ENCODE data around the gene NXF1. TPM values are rescaled to one million over a fixed set of nuclear protein-coding genes. Genes with fewer than 3 reads are reported as not detected.

Gene NXF1
- total and polyA plus RNA-seq, 2 of the 13 experiments (the other 11 are each of a cell fraction or from before 2014, with no cell fraction given), result 30.4 to 30.9 TPM

DNA sequence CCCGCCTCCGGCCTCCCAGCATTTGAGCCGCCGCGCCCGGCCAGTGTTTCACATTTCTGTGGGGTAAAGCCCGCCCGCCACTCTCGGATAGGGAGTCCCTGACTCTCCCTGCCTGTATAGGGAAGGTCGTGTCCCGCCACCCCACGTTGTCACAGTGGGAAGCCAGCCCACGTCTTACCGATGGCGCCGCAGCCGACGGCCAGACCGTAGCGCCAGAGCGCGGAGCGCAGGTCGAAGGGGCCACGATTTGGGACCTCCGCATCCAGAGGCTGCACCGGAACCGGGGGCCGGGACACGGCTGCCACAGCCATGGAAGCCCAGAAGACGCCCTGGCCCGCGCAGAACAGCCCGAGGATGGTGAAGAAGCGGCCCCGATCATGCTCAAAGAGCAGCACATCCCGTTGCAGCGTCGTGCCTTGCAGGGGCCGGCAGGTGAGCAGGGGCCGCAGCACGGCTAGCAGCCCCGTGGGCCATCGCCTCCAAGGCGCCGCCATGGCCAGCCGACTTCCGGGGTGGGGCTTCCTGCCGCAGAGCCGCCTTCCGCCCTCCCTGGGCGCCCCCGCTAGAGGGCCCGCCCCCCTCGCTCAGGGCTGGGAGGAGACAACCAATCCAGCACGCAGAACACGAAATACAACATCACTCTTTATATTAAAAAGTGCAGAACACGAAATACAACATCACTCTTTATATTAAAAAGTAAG, 13.6 kb downstream of the NXF1 start, which contains the start of gene TMEM223 (continued):
- TF ChIP-seq, protein P1, sequence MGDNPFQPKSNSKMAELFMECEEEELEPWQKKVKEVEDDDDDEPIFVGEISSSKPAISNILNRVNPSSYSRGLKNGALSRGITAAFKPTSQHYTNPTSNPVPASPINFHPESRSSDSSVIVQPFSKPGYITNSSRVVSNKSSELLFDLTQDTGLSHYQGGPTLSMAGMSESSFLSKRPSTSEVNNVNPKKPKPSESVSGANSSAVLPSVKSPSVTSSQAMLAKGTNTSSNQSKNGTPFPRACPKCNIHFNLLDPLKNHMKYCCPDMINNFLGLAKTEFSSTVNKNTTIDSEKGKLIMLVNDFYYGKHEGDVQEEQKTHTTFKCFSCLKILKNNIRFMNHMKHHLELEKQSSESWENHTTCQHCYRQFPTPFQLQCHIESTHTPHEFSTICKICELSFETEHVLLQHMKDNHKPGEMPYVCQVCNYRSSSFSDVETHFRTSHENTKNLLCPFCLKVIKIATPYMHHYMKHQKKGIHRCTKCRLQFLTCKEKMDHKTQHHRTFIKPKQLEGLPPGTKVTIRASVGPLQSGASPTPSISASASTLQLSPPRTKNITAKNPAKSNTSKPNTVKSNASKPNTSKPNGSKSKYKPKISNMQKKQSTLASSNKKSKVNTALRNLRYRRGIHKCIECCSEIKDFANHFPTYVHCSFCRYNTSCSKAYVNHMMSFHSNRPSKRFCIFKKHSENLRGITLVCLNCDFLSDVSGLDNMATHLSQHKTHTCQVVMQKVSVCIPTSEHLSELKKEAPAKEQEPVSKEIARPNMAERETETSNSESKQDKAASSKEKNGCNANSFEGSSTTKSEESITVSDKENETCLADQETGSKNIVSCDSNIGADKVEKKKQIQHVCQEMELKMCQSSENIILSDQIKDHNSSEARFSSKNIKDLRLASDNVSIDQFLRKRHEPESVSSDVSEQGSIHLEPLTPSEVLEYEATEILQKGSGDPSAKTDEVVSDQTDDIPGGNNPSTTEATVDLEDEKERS (CRISPR knock-in tag; IDR thresholded peaks at IDR 0.05), result no peak; the same call in 1 of the 2 replicates
- no peak for TF ChIP-seq ZNF513 (CRISPR knock-in tag; conservative IDR thresholded peaks at IDR 0.05)
- no peak for TF ChIP-seq ZNF3 (CRISPR knock-in tag; IDR thresholded peaks at IDR 0.05)
- TF ChIP-seq MTA1 (CRISPR knock-in tag; IDR thresholded peaks at IDR 0.05; ENCODE audit: borderline replicate concordance), result no peak
- TF ChIP-seq ELK4 (CRISPR knock-in tag; IDR thresholded peaks at IDR 0.05; ENCODE audit: borderline replicate concordance), result no peak
- TF ChIP-seq MZF1 (CRISPR knock-in tag; IDR thresholded peaks at IDR 0.05; ENCODE audit: borderline replicate concordance), result 0 out of 2 replicates have a peak, but pooled peaks have one; percentile 58
- no peak for TF ChIP-seq RFX1 (IDR thresholded peaks at IDR 0.05)
- TF ChIP-seq POLR2AphosphoS2 (IDR thresholded peaks at IDR 0.05; ENCODE audit: low read depth, low read length), result peak; percentile 63; the same call in 1 of the 2 replicates
- TF ChIP-seq GPBP1L1 (CRISPR knock-in tag; IDR thresholded peaks at IDR 0.05), result no peak
- peak; percentile 62 for TF ChIP-seq RAD21 (CRISPR knock-in tag; IDR thresholded peaks at IDR 0.05)
- TF ChIP-seq, protein P2, sequence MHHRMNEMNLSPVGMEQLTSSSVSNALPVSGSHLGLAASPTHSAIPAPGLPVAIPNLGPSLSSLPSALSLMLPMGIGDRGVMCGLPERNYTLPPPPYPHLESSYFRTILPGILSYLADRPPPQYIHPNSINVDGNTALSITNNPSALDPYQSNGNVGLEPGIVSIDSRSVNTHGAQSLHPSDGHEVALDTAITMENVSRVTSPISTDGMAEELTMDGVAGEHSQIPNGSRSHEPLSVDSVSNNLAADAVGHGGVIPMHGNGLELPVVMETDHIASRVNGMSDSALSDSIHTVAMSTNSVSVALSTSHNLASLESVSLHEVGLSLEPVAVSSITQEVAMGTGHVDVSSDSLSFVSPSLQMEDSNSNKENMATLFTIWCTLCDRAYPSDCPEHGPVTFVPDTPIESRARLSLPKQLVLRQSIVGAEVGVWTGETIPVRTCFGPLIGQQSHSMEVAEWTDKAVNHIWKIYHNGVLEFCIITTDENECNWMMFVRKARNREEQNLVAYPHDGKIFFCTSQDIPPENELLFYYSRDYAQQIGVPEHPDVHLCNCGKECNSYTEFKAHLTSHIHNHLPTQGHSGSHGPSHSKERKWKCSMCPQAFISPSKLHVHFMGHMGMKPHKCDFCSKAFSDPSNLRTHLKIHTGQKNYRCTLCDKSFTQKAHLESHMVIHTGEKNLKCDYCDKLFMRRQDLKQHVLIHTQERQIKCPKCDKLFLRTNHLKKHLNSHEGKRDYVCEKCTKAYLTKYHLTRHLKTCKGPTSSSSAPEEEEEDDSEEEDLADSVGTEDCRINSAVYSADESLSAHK (CRISPR knock-in tag; IDR thresholded peaks at IDR 0.05; ENCODE audit: borderline replicate concordance), result no peak
- TF ChIP-seq KLF15 (CRISPR knock-in tag; IDR thresholded peaks at IDR 0.05; ENCODE audit: borderline replicate concordance), result no peak
- TF ChIP-seq EP300 (IDR thresholded peaks at IDR 0.05; ENCODE audit: low read depth in 2 of 2, low read length in 2 of 2), result no peak
- TF ChIP-seq EP300 (CRISPR knock-in tag; IDR thresholded peaks at IDR 0.05; ENCODE audit: borderline replicate concordance), result peak; percentile 44; the same call in 1 of the 2 replicates
- TF ChIP-seq ETS1 (CRISPR knock-in tag; IDR thresholded peaks at IDR 0.05), result no peak
- TF ChIP-seq TP53 (CRISPR knock-in tag; conservative IDR thresholded peaks at IDR 0.05), result no peak
- peak; percentile 41; the same call in 1 of the 2 replicates for TF ChIP-seq ZSCAN31 (CRISPR knock-in tag; IDR thresholded peaks at IDR 0.05; ENCODE audit: low read depth)
- no peak for TF ChIP-seq THYN1 (CRISPR knock-in tag; IDR thresholded peaks at IDR 0.05; ENCODE audit: borderline replicate concordance, low read depth)
